B cell (primary cell): ENCODE measurements around the gene FAM25A. TPM values are rescaled to one million over a fixed set of nuclear protein-coding genes. Genes with fewer than 3 reads are reported as not detected.
"Not testable (repeated sequence)": the region's sequence is repeated elsewhere in the genome, so short reads cannot be mapped to it uniquely, and the experiment has no call there.

ENCODE experiments used
- ATAC-seq: fragments of 200-7000 bp; cut with Tn5 transposase; one replicate; pipeline ENCODE4 v1.10.0; 2021; ENCODE audit warnings: low read depth, mild to moderate bottlenecking, moderate number of reproducible peaks, moderate library complexity
- CTCF ChIA-PET: fragments of 350-600 bp; sonication (Branson Sonifier 250); formaldehyde crosslinking; loops from one replicate; lab custom pipeline; 2021; ENCODE audit warnings: antibody characterized with exemption, inconsistent platforms; lab: Charles Lee
- POLR2A ChIA-PET: fragments of 350-600 bp; sonication (Branson Sonifier 250); formaldehyde crosslinking; loops from one replicate; lab custom pipeline; 2021; ENCODE audit warnings: antibody characterized with exemption; lab: Charles Lee
- DNase-seq: peaks from one replicate; pipeline ENCODE4 v3.0.0; 2013
- H2AFZ ChIP-seq: 2 replicates; pipeline ENCODE4 v1.6.1; 2012; ENCODE audit warnings: mild to moderate bottlenecking, low read depth, low read length; ENCODE audit not compliant: insufficient read depth, poor library complexity, severe bottlenecking
- H3K27ac ChIP-seq, 2 donors: 1 replicate in 1 of 2; 2 replicates in 1 of 2; pipeline ENCODE4 v1.5.1; 2012 to 2013; ENCODE audit warnings: low read length in 2 of 2, mild to moderate bottlenecking in 2 of 2, moderate library complexity in 1 of 2
- H3K27me3 ChIP-seq, 4 experiments: fragments of 200-600 bp in 1 of 4; sonication (generic) in 1 of 4; replicated peaks in 1 of 4; 1 replicate in 2 of 4; 2 replicates in 2 of 4; pipeline versions ENCODE4 v1.6.1 to v1.7.0; 2013 to 2016; ENCODE audit warnings: low read length in 3 of 4, mild to moderate bottlenecking in 2 of 4, mixed read lengths in 1 of 4, moderate library complexity in 1 of 4; ENCODE audit not compliant: insufficient read depth in 4 of 4, control insufficient read depth in 3 of 4; ENCODE audit errors: control extremely low read depth in 1 of 4
- H3K36me3 ChIP-seq, 2 experiments: replicated peaks in 1 of 2; 1 replicate in 1 of 2; 2 replicates in 1 of 2; pipeline versions ENCODE4 v1.6.1 to v1.7.1; 2013; ENCODE audit warnings: low read length in 1 of 2; ENCODE audit not compliant: insufficient read depth in 2 of 2, control insufficient read depth in 1 of 2; ENCODE audit errors: control extremely low read depth in 1 of 2, extremely low read depth in 1 of 2
- H3K4me1 ChIP-seq, 2 donors: fragments of 200-600 bp in 1 of 2; sonication (generic) in 1 of 2; 1 replicate in 1 of 2; 2 replicates in 1 of 2; pipeline versions ENCODE4 v1.5.1 to v1.6.1; 2013 to 2017; ENCODE audit warnings: low read length in 2 of 2; ENCODE audit not compliant: control insufficient read depth in 2 of 2, insufficient read depth in 2 of 2
- H3K4me2 ChIP-seq: replicated peaks from 2 replicates; pipeline ENCODE3; 2012; ENCODE audit warnings: mild to moderate bottlenecking, low read depth, low read length; ENCODE audit not compliant: poor library complexity, severe bottlenecking
- H3K4me3 ChIP-seq, 5 experiments: fragments of 200-600 bp in 1 of 5; sonication (generic) in 1 of 5; 1 replicate in 3 of 5; 2 replicates in 2 of 5; pipeline versions ENCODE4 v1.5.1 to v1.7.0; 2011 to 2016; ENCODE audit warnings: low read length in 4 of 5, mild to moderate bottlenecking in 4 of 5, low read depth in 2 of 5, control low read depth in 1 of 5, moderate library complexity in 1 of 5; ENCODE audit not compliant: insufficient read depth in 1 of 5; ENCODE audit errors: control extremely low read depth in 1 of 5, extremely low read depth in 1 of 5
- H3K79me2 ChIP-seq: fragments of 200-600 bp; sonication (generic); one replicate; pipeline ENCODE4 v1.6.0; 2016; ENCODE audit warnings: low read length; ENCODE audit not compliant: control insufficient read depth, insufficient read depth
- H3K9ac ChIP-seq: fragments of 200-600 bp; sonication (generic); 2 replicates; pipeline ENCODE4 v1.6.1; 2017; ENCODE audit warnings: mild to moderate bottlenecking, low read length, moderate library complexity
- H3K9me3 ChIP-seq, 3 donors: one replicate each; pipeline versions ENCODE4 v1.6.1 to v1.7.1; 2013; ENCODE audit warnings: low read length in 2 of 3; ENCODE audit not compliant: control insufficient read depth in 2 of 3, insufficient read depth in 1 of 3; ENCODE audit errors: control extremely low read depth in 1 of 3
- H4K20me1 ChIP-seq: 2 replicates; pipeline ENCODE4 v1.6.0; 2012; ENCODE audit warnings: mild to moderate bottlenecking, low read length; ENCODE audit not compliant: insufficient read depth, control insufficient read depth, poor library complexity, severe bottlenecking
- H3K27ac Mint-ChIP-seq: one replicate; pipeline ENCODE4 v1.8.0; 2021; ENCODE audit warnings: mixed read lengths
- H3K27me3 Mint-ChIP-seq: one replicate; pipeline ENCODE4 v1.8.0; 2021; ENCODE audit warnings: mixed read lengths
- H3K4me1 Mint-ChIP-seq: one replicate; pipeline ENCODE4 v1.8.0; 2021; ENCODE audit warnings: mixed read lengths
- H3K4me3 Mint-ChIP-seq: one replicate; pipeline ENCODE4 v1.8.0; 2021; ENCODE audit warnings: mixed read lengths
- H3K9me3 Mint-ChIP-seq: one replicate; pipeline ENCODE4 v1.8.0; 2022; ENCODE audit warnings: mixed read lengths; ENCODE audit not compliant: insufficient read depth
- WGBS: methylation state at CpG from one replicate; pipeline ENCODE4 v1.1.5; 2013; ENCODE audit warnings: missing lambda C conversion rate; ENCODE audit not compliant: insufficient coverage; 5-methylcytosine and 5-hydroxymethylcytosine counted together
- intact Hi-C: fragments of 100-400 bp; cut with micrococcal nuclease; formaldehyde crosslinking; loops from one replicate; pipeline ENCODE4 v1.10.0; 2022
- polyA plus RNA-seq: library from polyadenylated mRNA; depleted of rRNA; stranded (reverse); fragments of >200 nt; gene quantifications from 2 replicates; pipeline ENCODE4 v1.2.3, GENCODE V29; 2012
- total RNA-seq, 2 donors: library from RNA; stranded (reverse); fragments of 120-200 nt in 1 of 2; gene quantifications; 1 replicate in 1 of 2; 2 replicates in 1 of 2; pipeline versions ENCODE4 v1.2.3 to v1.2.4, GENCODE V29; 2013 to 2022

The FAM25A gene
- total and polyA plus RNA-seq, 2 donors (not counting 1 experiment from before 2014, with no cell fraction given) = not detected

- H3K27ac ChIP-seq, H3K4me1 Mint-ChIP-seq, DNase-seq, H3K4me3 Mint-ChIP-seq, H3K9me3 Mint-ChIP-seq, H3K36me3 ChIP-seq, H3K4me2 ChIP-seq, H4K20me1 ChIP-seq, H3K27me3 ChIP-seq, H3K79me2 ChIP-seq, POLR2A ChIA-PET, H3K27ac Mint-ChIP-seq, H3K9ac ChIP-seq, H3K4me3 ChIP-seq, H3K4me1 ChIP-seq, intact Hi-C loops, ATAC-seq, CTCF ChIA-PET, H3K27me3 Mint-ChIP-seq, H3K9me3 ChIP-seq, H2AFZ ChIP-seq: not testable (repeated sequence)
- 84% methylated on average over 4 of the region's 6 CpGs for WGBS
Measured at GRCh38 chr10:87018127-87018526, 2.0 kb upstream of the FAM25A start.

DNA sequence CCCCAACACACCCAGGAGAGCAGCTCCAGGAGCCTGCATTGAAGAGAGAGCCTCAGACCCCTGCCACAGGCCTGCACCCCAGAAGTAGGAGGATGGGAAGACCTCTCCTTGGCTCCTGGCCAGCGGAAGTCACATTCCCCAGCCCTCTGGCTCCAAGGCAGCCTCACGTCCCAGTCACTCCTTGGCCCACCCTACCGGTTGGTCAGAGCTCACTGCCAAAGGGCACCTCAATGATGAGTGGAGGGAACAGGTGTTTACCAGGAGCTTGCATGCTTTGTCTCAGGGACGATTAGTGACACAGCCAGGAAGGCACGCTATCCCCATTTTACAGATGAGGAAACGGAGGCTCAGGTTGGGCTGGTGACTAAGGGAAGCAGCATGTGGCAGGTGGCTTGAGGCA lies 1.0 kb upstream of the FAM25A start:
- H3K9me3 ChIP-seq, H3K27me3 Mint-ChIP-seq, H3K4me1 Mint-ChIP-seq, H2AFZ ChIP-seq, CTCF ChIA-PET, intact Hi-C loops, H3K27me3 ChIP-seq, POLR2A ChIA-PET, H3K4me3 Mint-ChIP-seq, H3K4me1 ChIP-seq, H3K27ac Mint-ChIP-seq, H3K4me2 ChIP-seq, H3K36me3 ChIP-seq, ATAC-seq, H3K27ac ChIP-seq, H3K9ac ChIP-seq, H3K79me2 ChIP-seq, H3K9me3 Mint-ChIP-seq, H4K20me1 ChIP-seq, H3K4me3 ChIP-seq, DNase-seq: not testable (repeated sequence)
- 95% methylated on average over 3 of the region's 6 CpGs for WGBS

GRCh38 chr10:87019504-87019903 lies 590 bp upstream of the FAM25A start:
- H4K20me1 ChIP-seq, ATAC-seq, H3K9me3 ChIP-seq, H3K27ac Mint-ChIP-seq, H3K9me3 Mint-ChIP-seq, H3K9ac ChIP-seq, H3K4me3 ChIP-seq, DNase-seq, H2AFZ ChIP-seq, POLR2A ChIA-PET, H3K4me2 ChIP-seq, CTCF ChIA-PET, H3K27me3 ChIP-seq, H3K4me1 Mint-ChIP-seq, H3K27me3 Mint-ChIP-seq, H3K4me3 Mint-ChIP-seq, intact Hi-C loops, H3K4me1 ChIP-seq, H3K27ac ChIP-seq, H3K36me3 ChIP-seq, H3K79me2 ChIP-seq: not testable (repeated sequence)
- no CpG with 5 or more reads among the region's 1 CpG for WGBS

GRCh38 chr10:87025285-87025958 lies 5.3 kb downstream of the FAM25A start:
- intact Hi-C loops, H3K79me2 ChIP-seq, H3K9ac ChIP-seq, H3K9me3 Mint-ChIP-seq, POLR2A ChIA-PET, H2AFZ ChIP-seq, H3K9me3 ChIP-seq, H3K36me3 ChIP-seq, H3K27ac Mint-ChIP-seq, H3K4me1 Mint-ChIP-seq, H3K27me3 ChIP-seq, H3K4me3 Mint-ChIP-seq, H3K4me3 ChIP-seq, H3K4me1 ChIP-seq, DNase-seq, ATAC-seq, H3K4me2 ChIP-seq, H3K27ac ChIP-seq, H3K27me3 Mint-ChIP-seq, CTCF ChIA-PET, H4K20me1 ChIP-seq: not testable (repeated sequence)
- WGBS = no CpG with 5 or more reads among the region's 5 CpGs
